ENCODE data around the gene GSTA2. TPM values are rescaled to one million over a fixed set of nuclear protein-coding genes. Genes with fewer than 3 reads are reported as not detected.
"Not testable (repeated sequence)": the region's sequence is repeated elsewhere in the genome, so short reads cannot be mapped to it uniquely, and the experiment has no call there.

The GSTA2 gene
- total RNA-seq, 1 donor from 2014 or later = 4.6 TPM

- no peaks in the 10 kb centered on the region for H3K4me1 Mint-ChIP-seq (ENCODE audit: low read depth)
- TF ChIP-seq CTCF (IDR thresholded peaks at IDR 0.05; ENCODE audit: unreplicated experiment) = no peak
- no peaks in the 10 kb centered on the region for H3K9me3 Mint-ChIP-seq (ENCODE audit: low read depth)
- no peak overlapping the region for H3K27ac Mint-ChIP-seq
- H3K4me3 Mint-ChIP-seq (ENCODE audit: low read depth) = no peak overlapping the region
- no peak for DNase-seq (ENCODE audit: low spot score, unreplicated experiment)
- H3K36me3 Mint-ChIP-seq (ENCODE audit: insufficient read depth) = no peaks in the 10 kb centered on the region
- no peaks in the 10 kb centered on the region for H3K27me3 Mint-ChIP-seq
These were observed 51.1 kb downstream of the GSTA2 start for GRCh38 chr6:52712136-52712535.

DNA sequence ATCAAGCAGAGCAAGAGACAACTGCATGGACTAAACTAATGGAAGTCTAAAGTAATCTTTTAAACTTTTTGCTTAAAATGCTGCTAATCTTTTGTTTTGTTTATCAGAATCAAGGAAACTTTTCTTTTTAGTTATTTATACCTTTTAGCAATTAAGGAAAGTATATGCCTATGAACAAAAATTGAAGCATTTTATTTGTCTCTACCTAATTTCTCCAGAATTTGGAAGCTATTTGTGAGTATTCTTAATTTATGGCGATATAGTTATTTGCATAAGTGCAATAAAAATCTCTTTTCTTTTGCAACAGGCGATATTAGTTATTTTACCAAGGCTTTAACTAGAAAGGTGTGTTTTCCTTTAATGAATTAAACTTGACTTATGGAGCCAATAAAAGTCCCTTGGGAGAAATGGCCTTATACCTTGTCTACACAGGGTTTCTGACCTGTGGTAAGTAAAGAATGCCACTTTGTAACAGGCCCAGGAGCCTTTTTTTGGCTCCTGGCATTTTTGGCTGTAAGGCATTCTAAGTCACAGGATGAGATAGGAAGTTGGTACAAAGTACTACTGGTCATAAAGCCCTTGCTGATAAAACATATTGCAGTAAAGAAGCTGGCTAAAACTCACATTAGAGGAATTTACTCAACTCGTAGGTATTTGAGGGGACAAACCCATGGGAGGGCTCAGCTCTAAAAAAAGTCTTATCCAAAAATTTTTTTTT lies 55.2 kb downstream of the GSTA2 start:
- Mint-ChIP-seq H3K9me3 (ENCODE audit: low read depth) (peaks cover 3% of the 10 kb centered on the region), H3K27ac (no peak overlapping the region), H3K4me1 (ENCODE audit: low read depth) (no peaks in the 10 kb centered on the region), H3K36me3 (ENCODE audit: insufficient read depth) (no peaks in the 10 kb centered on the region), H3K4me3 (ENCODE audit: low read depth) (no peak overlapping the region), H3K27me3 (peaks cover 3% of the 10 kb centered on the region)
- DNase-seq (ENCODE audit: low spot score, unreplicated experiment) = no peak
- no peak for TF ChIP-seq CTCF (IDR thresholded peaks at IDR 0.05; ENCODE audit: unreplicated experiment)

DNA sequence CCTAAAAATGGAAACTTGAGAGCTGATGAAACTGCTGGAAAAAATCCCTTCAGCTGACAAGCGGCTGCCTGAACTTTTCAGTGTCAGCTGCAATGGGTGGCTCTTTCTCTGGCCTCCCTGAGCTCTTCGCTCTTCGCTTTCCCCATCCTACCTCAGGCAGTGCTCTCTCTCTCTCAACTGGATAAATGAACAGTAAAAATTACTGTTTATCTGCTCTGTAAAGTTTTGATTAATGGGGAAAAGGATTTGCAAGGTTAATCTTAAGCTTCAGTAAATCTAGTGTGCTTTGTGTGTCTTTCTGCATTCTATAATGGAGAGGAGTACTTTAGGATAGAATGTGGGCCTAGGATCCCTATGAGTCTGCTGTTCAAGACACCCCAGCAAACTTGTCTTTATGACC lies 57.3 kb downstream of the GSTA2 start:
- no peak for TF ChIP-seq CTCF (IDR thresholded peaks at IDR 0.05; ENCODE audit: unreplicated experiment)
- H3K27me3 Mint-ChIP-seq = peaks cover 3% of the 10 kb centered on the region
- no peaks in the 10 kb centered on the region for H3K36me3 Mint-ChIP-seq (ENCODE audit: insufficient read depth)
- H3K9me3 Mint-ChIP-seq (ENCODE audit: low read depth) = peaks cover 3% of the 10 kb centered on the region
- no peak for DNase-seq (ENCODE audit: low spot score, unreplicated experiment)
- no peaks in the 10 kb centered on the region for H3K4me1 Mint-ChIP-seq (ENCODE audit: low read depth)
- no peak overlapping the region for H3K27ac Mint-ChIP-seq
- H3K4me3 Mint-ChIP-seq (ENCODE audit: low read depth) = no peak overlapping the region

DNA sequence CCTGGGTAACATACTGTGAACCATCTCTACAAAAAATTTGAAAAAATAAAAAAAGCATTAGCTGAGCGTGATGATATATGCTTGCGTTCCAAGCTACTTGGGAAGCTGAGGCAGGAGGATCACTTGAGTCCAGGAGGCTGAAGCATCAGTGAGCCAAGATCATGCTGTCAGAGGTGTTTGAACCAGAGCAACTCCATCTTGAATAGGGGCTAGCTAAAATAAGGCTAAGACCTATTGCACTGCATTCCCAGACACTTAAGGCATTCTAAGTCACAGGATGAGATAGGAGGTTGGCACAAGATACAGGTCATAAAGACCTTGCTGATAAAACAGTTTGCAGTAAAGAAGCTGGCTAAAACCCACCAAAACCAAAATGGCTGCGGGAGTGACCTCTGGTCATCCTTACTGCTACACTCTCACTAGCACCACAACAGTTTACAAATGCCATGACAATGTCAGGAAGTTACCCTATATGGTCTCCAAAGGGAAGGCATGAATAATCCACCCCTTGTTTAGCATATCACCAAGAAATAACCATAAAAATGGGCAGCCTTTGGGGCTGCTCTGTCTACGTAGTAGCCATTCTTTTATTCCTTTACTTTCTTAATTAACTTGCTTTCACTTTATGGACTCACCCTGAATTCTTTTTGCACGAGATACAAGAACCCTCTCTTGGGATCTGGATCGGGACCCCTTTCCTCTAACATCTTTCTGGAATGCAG lies 58.3 kb downstream of the GSTA2 start:
- not testable (repeated sequence) for H3K9me3 Mint-ChIP-seq (ENCODE audit: low read depth); H3K36me3 Mint-ChIP-seq (ENCODE audit: insufficient read depth); DNase-seq (ENCODE audit: low spot score, unreplicated experiment); H3K4me3 Mint-ChIP-seq (ENCODE audit: low read depth); H3K27me3 Mint-ChIP-seq; H3K4me1 Mint-ChIP-seq (ENCODE audit: low read depth); H3K27ac Mint-ChIP-seq

DNA sequence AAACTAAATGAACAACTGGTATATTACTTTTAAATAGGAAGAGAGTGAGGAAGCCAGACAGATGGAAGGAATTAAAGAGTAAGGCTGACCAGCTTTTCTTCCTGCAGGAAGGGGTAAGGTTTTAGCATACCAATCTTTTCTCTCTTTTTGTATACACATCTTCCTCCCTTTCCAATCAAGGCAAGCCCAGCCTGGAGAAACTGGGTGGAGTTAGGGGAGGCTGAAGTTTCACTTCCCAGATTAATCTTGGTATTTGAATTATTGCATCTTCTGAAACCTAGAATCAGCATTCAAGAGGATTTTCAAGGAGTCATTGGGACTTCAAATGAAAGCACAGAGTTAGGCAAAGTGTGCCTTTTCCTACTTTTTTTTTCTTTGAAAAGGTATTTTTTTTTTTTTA lies 59.2 kb downstream of the GSTA2 start:
- no peak for DNase-seq (ENCODE audit: low spot score, unreplicated experiment)
- Mint-ChIP-seq H3K27ac (no peak overlapping the region), H3K36me3 (ENCODE audit: insufficient read depth) (no peaks in the 10 kb centered on the region), H3K27me3 (peaks cover 3% of the 10 kb centered on the region), H3K4me1 (ENCODE audit: low read depth) (no peaks in the 10 kb centered on the region), H3K9me3 (ENCODE audit: low read depth) (peaks cover 3% of the 10 kb centered on the region), H3K4me3 (ENCODE audit: low read depth) (no peak overlapping the region)
- TF ChIP-seq CTCF (IDR thresholded peaks at IDR 0.05; ENCODE audit: unreplicated experiment) = no peak

Other genes with a start within 250 kb of the GSTA2 start
- 18.6 and 19.9 TPM in 2 replicates for gene TRAM2, start 186.4 kb downstream of the GSTA2 start, total RNA-seq
- gene TMEM14A, start 92.4 kb downstream of the GSTA2 start, total RNA-seq = 29.7 and 33.6 TPM in 2 replicates
- 25.8 and 26.8 TPM in 2 replicates for gene GSTA1, start 40.3 kb upstream of the GSTA2 start, total RNA-seq
- not detected in 2 replicates for gene GSTA5, start 77.3 kb upstream of the GSTA2 start, total RNA-seq
- not detected in 2 replicates for gene GSTA3, start 146.2 kb upstream of the GSTA2 start, total RNA-seq
- gene GSTA4, start 231.8 kb upstream of the GSTA2 start, total RNA-seq = 44.7 and 45.6 TPM in 2 replicates

Measured in progenitor cell of endocrine pancreas (in vitro differentiated cells).